ENCODE results near the gene ADAMTS6. TPM values are rescaled to one million over a fixed set of nuclear protein-coding genes. Genes with fewer than 3 reads are reported as not detected.

ADAMTS6 gene
- total RNA-seq, 1 donor, result 150 TPM

DNA sequence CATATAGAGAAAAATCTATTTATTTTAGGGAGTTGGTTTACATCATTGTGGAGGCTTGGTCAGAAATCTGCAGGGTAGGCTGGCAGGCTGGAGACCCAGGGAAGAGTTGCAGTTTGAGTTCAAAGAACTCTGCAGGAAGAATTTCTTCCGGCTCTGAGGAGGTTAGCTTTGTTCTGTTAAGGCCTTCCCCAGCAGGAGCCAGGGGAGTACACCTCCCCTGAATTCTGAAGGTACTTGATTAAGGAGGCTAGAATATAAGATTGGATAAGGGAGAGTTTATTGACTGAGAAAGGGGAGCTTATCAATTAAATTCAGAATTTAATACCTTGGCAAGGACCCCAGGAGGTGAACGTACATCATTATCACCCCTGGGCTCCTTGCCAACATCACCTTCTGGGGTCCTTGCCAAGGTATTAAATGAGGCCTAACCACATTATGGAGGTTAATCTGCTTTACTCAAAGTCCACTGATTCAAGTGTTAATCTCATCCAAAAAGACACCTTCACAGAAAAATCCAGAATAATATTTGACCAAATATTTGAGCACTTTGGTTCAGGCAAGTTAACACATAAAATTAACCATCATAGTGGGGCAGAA, 361.3 kb downstream of the ADAMTS6 start:
- DNase-seq (ENCODE audit: insufficient read length, low spot score, missing footprints), result no peak
- Histone ChIP-seq H3K27ac (ENCODE audit: low read depth, low read length) (peak overlapping the region; percentile 90), H3K79me2 (ENCODE audit: insufficient read depth, low read length) (no peaks in the 10 kb centered on the region), H3K36me3 (ENCODE audit: insufficient read depth, low read length) (no peaks in the 10 kb centered on the region), H3K4me1 (ENCODE audit: insufficient read depth, low read length) (peaks cover 10% of the 10 kb centered on the region), H3K27me3 (ENCODE audit: insufficient read depth, low read length) (no peaks in the 10 kb centered on the region), H3K9me3 (ENCODE audit: low read depth, low read length) (no peaks in the 10 kb centered on the region), H3K4me2 (ENCODE audit: insufficient read depth, low read length) (no peak overlapping the region), H2AFZ (ENCODE audit: low read length) (no peak overlapping the region), H3K4me3 (ENCODE audit: insufficient read depth, low read length) (no peak overlapping the region), H4K20me1 (ENCODE audit: insufficient read depth, low read length) (no peaks in the 10 kb centered on the region)
- TF ChIP-seq, protein P1, sequence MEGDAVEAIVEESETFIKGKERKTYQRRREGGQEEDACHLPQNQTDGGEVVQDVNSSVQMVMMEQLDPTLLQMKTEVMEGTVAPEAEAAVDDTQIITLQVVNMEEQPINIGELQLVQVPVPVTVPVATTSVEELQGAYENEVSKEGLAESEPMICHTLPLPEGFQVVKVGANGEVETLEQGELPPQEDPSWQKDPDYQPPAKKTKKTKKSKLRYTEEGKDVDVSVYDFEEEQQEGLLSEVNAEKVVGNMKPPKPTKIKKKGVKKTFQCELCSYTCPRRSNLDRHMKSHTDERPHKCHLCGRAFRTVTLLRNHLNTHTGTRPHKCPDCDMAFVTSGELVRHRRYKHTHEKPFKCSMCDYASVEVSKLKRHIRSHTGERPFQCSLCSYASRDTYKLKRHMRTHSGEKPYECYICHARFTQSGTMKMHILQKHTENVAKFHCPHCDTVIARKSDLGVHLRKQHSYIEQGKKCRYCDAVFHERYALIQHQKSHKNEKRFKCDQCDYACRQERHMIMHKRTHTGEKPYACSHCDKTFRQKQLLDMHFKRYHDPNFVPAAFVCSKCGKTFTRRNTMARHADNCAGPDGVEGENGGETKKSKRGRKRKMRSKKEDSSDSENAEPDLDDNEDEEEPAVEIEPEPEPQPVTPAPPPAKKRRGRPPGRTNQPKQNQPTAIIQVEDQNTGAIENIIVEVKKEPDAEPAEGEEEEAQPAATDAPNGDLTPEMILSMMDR (IDR thresholded peaks at IDR 0.05; ENCODE audit: extremely low read depth, low read depth, low read length), result no peak

DNA sequence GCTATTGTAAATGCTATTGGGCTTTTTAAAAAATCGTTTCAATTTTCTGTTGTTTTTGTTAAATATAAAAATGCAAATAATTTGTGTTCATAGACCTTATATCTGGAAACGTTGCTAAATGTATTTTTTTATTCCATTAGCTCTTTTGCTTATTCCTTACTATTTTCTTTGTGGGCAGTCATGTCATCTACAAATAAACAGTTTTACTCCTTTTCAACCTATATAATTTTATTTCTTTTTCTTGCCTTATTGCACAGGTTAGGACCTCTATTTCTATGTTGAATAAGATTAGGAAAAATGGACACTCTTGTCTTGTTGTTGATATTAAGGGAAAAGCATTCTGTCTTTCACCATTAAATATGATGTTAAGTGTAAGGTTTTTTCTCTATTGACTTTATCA, 364.2 kb downstream of the ADAMTS6 start:
- TF ChIP-seq, protein P1 (IDR thresholded peaks at IDR 0.05; ENCODE audit: extremely low read depth, low read depth, low read length), result no peak
- Histone ChIP-seq H3K27ac (ENCODE audit: low read depth, low read length) (no peak overlapping the region), H3K36me3 (ENCODE audit: insufficient read depth, low read length) (no peaks in the 10 kb centered on the region), H3K4me2 (ENCODE audit: insufficient read depth, low read length) (no peak overlapping the region), H4K20me1 (ENCODE audit: insufficient read depth, low read length) (no peaks in the 10 kb centered on the region), H2AFZ (ENCODE audit: low read length) (no peak overlapping the region), H3K9me3 (ENCODE audit: low read depth, low read length) (no peaks in the 10 kb centered on the region), H3K4me3 (ENCODE audit: insufficient read depth, low read length) (no peak overlapping the region), H3K27me3 (ENCODE audit: insufficient read depth, low read length) (no peaks in the 10 kb centered on the region), H3K4me1 (ENCODE audit: insufficient read depth, low read length) (peaks cover 4% of the 10 kb centered on the region), H3K79me2 (ENCODE audit: insufficient read depth, low read length) (no peaks in the 10 kb centered on the region)
- no peak for DNase-seq (ENCODE audit: insufficient read length, low spot score, missing footprints)

DNA sequence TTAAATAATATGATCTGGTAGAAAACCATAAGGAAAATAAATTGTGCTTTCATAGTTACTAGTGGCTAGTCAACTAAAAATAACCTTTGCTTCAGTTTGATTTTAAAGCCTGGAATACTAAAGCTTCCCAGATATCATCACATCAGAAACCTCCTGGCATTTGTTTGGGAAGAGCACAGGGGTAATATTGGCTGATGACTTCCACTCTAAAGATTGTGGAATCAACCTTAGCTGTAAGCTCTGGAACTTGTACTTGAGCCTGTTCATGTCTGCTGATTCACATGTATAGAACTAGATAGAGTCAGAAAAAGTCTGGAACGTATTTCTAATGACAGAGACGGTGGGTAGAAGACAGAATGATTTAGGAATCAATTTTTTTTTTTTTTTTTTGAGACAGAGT, 367.9 kb downstream of the ADAMTS6 start:
- Histone ChIP-seq H3K4me3 (ENCODE audit: insufficient read depth, low read length) (no peak overlapping the region), H3K9me3 (ENCODE audit: low read depth, low read length) (no peaks in the 10 kb centered on the region), H3K79me2 (ENCODE audit: insufficient read depth, low read length) (no peaks in the 10 kb centered on the region), H3K27ac (ENCODE audit: low read depth, low read length) (no peak overlapping the region), H4K20me1 (ENCODE audit: insufficient read depth, low read length) (no peaks in the 10 kb centered on the region), H2AFZ (ENCODE audit: low read length) (peak overlapping the region; percentile 16), H3K27me3 (ENCODE audit: insufficient read depth, low read length) (no peaks in the 10 kb centered on the region), H3K4me2 (ENCODE audit: insufficient read depth, low read length) (no peak overlapping the region), H3K36me3 (ENCODE audit: insufficient read depth, low read length) (no peaks in the 10 kb centered on the region), H3K4me1 (ENCODE audit: insufficient read depth, low read length) (peaks cover 3% of the 10 kb centered on the region)
- TF ChIP-seq, protein P1 (IDR thresholded peaks at IDR 0.05; ENCODE audit: extremely low read depth, low read depth, low read length), result no peak
- DNase-seq (ENCODE audit: insufficient read length, low spot score, missing footprints), result no peak

DNA sequence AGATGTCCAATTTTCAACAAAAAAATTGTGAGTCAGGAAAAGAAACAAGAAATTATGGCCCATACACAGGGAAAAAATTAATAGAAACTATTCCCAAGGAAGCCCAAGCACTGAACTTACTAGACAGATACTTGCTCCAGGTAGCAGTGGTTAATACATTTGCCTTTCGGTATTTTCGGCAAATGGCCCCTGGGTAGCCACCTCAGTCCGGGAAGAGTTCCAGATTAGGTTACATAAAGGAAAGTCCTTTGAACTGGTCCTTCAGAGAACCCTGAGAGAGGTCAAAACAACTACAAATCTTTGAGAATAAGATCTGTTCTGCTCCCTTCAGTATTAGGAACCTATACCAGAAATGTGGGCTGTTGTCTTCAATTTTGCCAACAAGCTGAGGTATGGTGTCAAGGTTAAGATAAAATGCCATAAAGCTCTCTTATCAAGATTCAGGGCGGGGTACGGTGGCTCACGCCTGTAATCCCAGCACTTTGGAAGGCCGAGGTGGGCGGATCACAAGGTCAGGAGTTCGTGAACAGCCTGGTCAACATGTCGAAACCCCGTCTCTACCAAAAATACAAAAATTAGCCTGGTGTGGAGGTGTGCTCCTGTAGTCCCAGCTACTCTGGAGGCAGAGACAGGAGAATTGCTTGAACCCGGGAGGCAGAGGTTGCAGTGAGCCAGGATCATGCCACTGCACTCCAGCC, 369.6 kb downstream of the ADAMTS6 start:
- Histone ChIP-seq H3K4me1 (ENCODE audit: insufficient read depth, low read length) (peaks cover 7% of the 10 kb centered on the region), H3K4me2 (ENCODE audit: insufficient read depth, low read length) (no peak overlapping the region), H3K4me3 (ENCODE audit: insufficient read depth, low read length) (no peak overlapping the region), H3K36me3 (ENCODE audit: insufficient read depth, low read length) (no peaks in the 10 kb centered on the region), H4K20me1 (ENCODE audit: insufficient read depth, low read length) (no peaks in the 10 kb centered on the region), H3K9me3 (ENCODE audit: low read depth, low read length) (no peaks in the 10 kb centered on the region), H2AFZ (ENCODE audit: low read length) (no peak overlapping the region), H3K27me3 (ENCODE audit: insufficient read depth, low read length) (no peaks in the 10 kb centered on the region), H3K27ac (ENCODE audit: low read depth, low read length) (no peak overlapping the region), H3K79me2 (ENCODE audit: insufficient read depth, low read length) (no peaks in the 10 kb centered on the region)
- no peak for DNase-seq (ENCODE audit: insufficient read length, low spot score, missing footprints)
- TF ChIP-seq, protein P1 (IDR thresholded peaks at IDR 0.05; ENCODE audit: extremely low read depth, low read depth, low read length), result no peak
